ENCODE results near the gene ZCCHC7. TPM values are rescaled to one million over a fixed set of nuclear protein-coding genes. Genes with fewer than 3 reads are reported as not detected.

The ZCCHC7 gene
- total RNA-seq, 1 donor from 2014 or later: 20.9 TPM

DNA sequence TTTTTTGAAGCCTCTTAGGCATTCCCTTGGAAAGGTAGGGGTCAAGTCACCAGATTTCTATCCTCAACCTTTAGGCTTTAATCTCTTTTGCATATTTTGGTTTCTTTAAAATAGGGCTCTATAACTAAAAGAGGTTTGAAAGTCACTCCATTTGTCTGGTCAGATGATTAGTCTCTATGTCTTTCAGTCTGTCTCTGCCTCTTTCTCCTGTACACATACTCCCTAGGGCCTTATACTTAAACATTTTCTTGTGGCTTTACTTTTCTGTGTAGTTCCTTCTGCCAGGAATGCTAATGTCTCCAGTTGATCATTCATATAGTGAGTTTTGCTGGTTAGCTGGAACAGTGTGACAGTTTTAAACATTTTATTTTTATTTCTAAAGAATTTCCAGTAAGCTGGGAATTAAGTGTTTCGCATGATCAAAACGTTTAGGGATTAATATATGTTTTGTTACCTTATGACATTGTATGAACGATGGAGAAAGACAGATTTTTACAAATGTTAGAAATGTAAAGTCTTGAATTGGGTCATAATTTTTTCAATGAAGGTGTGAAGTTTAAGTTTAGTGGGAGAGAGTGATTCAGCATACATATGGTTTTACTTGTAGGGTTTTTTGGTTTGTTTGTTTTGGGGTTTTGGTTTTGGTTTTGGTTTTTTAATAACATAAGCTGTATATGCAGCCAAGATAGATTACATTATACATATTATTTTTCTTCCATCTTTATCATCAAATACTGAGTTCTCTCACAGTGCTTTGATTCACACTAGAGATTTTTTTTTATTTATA is 90.6 kb downstream of the ZCCHC7 start:
- H3K27me3 ChIP-seq: no peaks in the 10 kb centered on the region
- H3K27ac ChIP-seq: no peak overlapping the region
- ATAC-seq: no peak
- H3K36me3 ChIP-seq: no peaks in the 10 kb centered on the region
- TF ChIP-seq, protein P1, sequence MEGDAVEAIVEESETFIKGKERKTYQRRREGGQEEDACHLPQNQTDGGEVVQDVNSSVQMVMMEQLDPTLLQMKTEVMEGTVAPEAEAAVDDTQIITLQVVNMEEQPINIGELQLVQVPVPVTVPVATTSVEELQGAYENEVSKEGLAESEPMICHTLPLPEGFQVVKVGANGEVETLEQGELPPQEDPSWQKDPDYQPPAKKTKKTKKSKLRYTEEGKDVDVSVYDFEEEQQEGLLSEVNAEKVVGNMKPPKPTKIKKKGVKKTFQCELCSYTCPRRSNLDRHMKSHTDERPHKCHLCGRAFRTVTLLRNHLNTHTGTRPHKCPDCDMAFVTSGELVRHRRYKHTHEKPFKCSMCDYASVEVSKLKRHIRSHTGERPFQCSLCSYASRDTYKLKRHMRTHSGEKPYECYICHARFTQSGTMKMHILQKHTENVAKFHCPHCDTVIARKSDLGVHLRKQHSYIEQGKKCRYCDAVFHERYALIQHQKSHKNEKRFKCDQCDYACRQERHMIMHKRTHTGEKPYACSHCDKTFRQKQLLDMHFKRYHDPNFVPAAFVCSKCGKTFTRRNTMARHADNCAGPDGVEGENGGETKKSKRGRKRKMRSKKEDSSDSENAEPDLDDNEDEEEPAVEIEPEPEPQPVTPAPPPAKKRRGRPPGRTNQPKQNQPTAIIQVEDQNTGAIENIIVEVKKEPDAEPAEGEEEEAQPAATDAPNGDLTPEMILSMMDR (IDR thresholded peaks at IDR 0.05): no peak
- no peak for DNase-seq
- no peaks in the 10 kb centered on the region for H3K4me1 ChIP-seq
- H3K9me3 ChIP-seq: no peaks in the 10 kb centered on the region
- H3K4me3 ChIP-seq: no peak overlapping the region
- intact Hi-C loops (cut with DNase I): no loop called here

DNA sequence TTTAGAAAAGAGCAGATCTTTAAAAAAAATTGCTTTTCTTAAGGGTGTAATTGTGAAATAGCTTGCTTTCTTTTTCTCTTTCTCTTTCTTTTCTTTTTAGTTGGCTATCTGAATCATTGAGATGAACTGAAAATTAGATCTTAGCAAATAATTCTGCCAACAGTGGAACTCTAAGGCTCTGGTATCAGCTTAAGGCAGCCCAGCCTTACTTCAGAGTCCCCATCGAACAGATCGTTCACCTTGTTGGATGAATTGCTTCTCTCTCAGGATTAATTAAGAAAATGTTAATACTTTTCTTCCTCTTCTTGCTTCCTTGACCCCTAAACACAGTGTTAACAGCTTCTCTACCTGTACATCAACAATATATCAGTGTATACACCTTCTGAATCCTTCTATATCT is 92.1 kb downstream of the ZCCHC7 start:
- no peaks in the 10 kb centered on the region for H3K27me3 ChIP-seq
- intact Hi-C loops (cut with DNase I): no loop called here
- H3K27ac ChIP-seq: no peak overlapping the region
- TF ChIP-seq, protein P1 (IDR thresholded peaks at IDR 0.05): no peak
- DNase-seq (no peak), ATAC-seq (no peak)
- H3K36me3 ChIP-seq: no peaks in the 10 kb centered on the region
- H3K4me1 ChIP-seq: no peaks in the 10 kb centered on the region
- H3K9me3 ChIP-seq: no peaks in the 10 kb centered on the region
- H3K4me3 ChIP-seq: no peak overlapping the region

- TF ChIP-seq, protein P1 (IDR thresholded peaks at IDR 0.05): no peak
- no peaks in the 10 kb centered on the region for H3K9me3 ChIP-seq
- no peak overlapping the region for H3K4me3 ChIP-seq
- no peaks in the 10 kb centered on the region for H3K27me3 ChIP-seq
- no peaks in the 10 kb centered on the region for H3K36me3 ChIP-seq
- no peak for DNase-seq
- no peak overlapping the region for H3K27ac ChIP-seq
- no peak for ATAC-seq
- H3K4me1 ChIP-seq: no peaks in the 10 kb centered on the region
- intact Hi-C loops (cut with DNase I): no loop called here
Observed at GRCh38 chr9:37215381-37215780, 95.0 kb downstream of the ZCCHC7 start.

DNA sequence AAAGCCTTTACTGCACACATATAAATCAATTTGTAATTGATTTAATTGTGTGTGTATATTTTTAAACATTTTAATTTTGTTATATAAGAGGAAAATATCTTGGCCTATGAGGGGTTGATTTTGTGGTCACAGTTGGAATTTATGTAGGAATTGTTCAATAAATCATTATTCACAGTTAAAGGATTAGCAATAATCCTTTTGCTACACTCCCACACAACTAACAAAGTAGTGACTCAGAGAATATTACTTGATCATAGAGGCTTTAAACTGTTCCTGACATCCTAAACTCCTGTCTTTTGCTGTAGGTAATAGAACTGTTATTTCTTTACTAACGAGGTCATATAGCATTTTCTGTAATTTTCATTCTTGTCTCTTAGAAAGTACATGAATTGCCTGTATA is 95.5 kb downstream of the ZCCHC7 start:
- intact Hi-C loops (cut with DNase I): no loop called here
- Histone ChIP-seq H3K4me1 (no peaks in the 10 kb centered on the region), H3K9me3 (no peaks in the 10 kb centered on the region), H3K4me3 (no peak overlapping the region), H3K27ac (no peak overlapping the region), H3K36me3 (no peaks in the 10 kb centered on the region), H3K27me3 (no peaks in the 10 kb centered on the region)
- DNase-seq (no peak), ATAC-seq (no peak)
- TF ChIP-seq, protein P1 (IDR thresholded peaks at IDR 0.05): no peak

DNA sequence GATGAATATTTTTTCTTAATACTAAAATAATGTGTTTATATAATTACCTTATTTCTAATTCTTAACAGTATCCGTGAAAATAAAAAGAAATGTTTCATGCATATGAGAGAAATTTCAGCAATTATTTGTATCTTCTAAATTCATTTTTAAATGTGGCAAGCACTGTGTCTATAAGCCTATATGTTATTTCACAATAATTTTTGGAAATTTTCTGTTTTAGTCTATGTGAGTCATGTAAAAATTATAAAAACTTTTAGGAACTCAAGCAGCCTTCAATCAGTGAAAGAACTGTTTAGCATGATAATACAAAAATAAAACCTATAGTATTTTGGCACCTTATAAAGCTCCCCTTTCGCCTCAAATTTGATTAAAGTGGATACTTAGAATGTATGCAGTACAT is 96.8 kb downstream of the ZCCHC7 start:
- Histone ChIP-seq H3K9me3 (no peaks in the 10 kb centered on the region), H3K27ac (no peak overlapping the region), H3K27me3 (no peaks in the 10 kb centered on the region), H3K4me1 (no peaks in the 10 kb centered on the region), H3K36me3 (no peaks in the 10 kb centered on the region), H3K4me3 (no peak overlapping the region)
- no peak for ATAC-seq
- intact Hi-C loops (cut with DNase I): no loop called here
- DNase-seq: no peak
- TF ChIP-seq, protein P1 (IDR thresholded peaks at IDR 0.05): no peak
